ENCODE data around the gene NAA20. TPM values are rescaled to one million over a fixed set of nuclear protein-coding genes. Genes with fewer than 3 reads are reported as not detected.

The NAA20 gene
- total and polyA plus RNA-seq, 2 of the 4 experiments (the other 2 are of a cell fraction): 35.7 to 58.8 TPM

DNA sequence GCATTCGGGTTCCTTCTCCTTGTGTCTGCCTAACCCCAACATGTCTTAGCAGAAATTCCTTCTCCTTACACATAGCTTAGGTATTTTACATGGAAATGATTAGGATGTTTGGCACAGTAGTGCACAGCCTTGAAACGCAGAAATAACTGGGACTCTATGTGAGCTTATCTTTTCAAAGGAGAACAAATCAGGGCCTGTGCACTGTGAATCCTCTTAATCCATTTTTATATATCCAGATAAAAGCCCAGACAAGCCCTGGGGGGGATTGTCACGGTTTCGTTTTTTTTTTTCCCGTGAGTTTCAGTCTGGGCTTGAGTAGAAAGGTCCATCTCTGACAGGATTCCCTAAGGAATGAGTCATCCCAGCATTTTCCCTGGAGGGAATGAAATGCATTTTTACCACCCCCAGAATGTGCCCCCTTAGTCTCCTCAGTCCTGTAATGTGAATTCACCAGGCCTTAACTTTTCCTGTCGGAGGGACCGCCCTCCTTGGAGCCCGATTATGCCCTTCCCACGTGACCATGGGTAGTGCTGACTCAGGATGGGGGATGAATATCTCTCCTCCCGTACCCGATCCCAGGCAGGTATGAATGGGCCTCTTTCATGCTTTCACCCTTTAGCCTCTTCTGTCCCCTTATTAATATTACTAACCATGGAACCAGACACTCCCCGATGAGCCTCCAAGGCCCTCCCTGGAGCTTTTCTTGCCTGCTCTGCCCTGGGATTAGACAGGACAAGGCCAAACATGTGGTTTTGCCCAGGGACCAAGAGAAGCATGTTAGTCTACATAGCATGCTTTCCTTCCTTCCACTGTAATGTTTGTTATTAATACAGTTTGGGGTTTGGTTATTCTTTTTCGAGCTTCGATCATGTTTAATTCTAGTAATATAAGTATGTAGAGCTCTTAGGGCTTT is 23.9 kb upstream of the NAA20 start:
- peak overlapping the region; percentile 37 to 89 for H4K8ac ChIP-seq (ENCODE audit: low read depth in 2 of 2, low read length in 2 of 2)
- intact Hi-C loops (cut with micrococcal nuclease): loop anchor here (1.0 to 5.0 kb wide), 2 partner anchors 16 to 106 kb away; no protein-coding TSS in a partner anchor
- H2AK9ac ChIP-seq (replicated peaks; ENCODE audit: low read depth, low read length, poor library complexity): peak overlapping the region; percentile 89
- H2BK20ac ChIP-seq (ENCODE audit: low read depth, low read length): peak overlapping the region; percentile 77
- H3K23ac ChIP-seq (ENCODE audit: low read depth, low read length): peak overlapping the region; percentile 92
- dilution Hi-C loops (cut with HindIII; ENCODE audit: low sequenced_read_pairs, unreplicated experiment): no loop called here
- no TSS peak for BruUV-seq (replicated peaks)
- peak overlapping the region; percentile 88 for H4K91ac ChIP-seq (ENCODE audit: insufficient read depth, low read depth, low read length)
- H3K36me3 ChIP-seq (ENCODE audit: control insufficient read depth, insufficient read depth, low read length): peaks cover 32% of the 10 kb centered on the region
- peak overlapping the region; percentile 93 for H3K4ac ChIP-seq (ENCODE audit: low read depth, low read length)
- H3K79me1 ChIP-seq (ENCODE audit: low read depth in 1 of 2, low read length in 2 of 2): peaks cover 22 to 62% of the 10 kb centered on the region in 2 experiments; a peak in 3 of 4 replicates
- no peak overlapping the region for H3K4me3 ChIP-seq (ENCODE audit: insufficient read depth, low read depth, low read length)
- ChIA-PET CTCF (interaction anchor here (0.5 to 1.3 kb wide), 3 partner anchors 16 to 177 kb away, joined by 3 to 6 read pairs (median 3); no protein-coding TSS in a partner anchor), POLR2A (ENCODE audit: unreplicated experiment) (interaction anchor here (0.7 to 2.0 kb wide), 2 partner anchors 15 to 17 kb away, joined by 3 to 10 read pairs; no protein-coding TSS in a partner anchor)
- H4K20me1 ChIP-seq (ENCODE audit: insufficient read depth, low read length): peaks cover 52% of the 10 kb centered on the region
- H2BK120ac ChIP-seq (ENCODE audit: low read depth, low read length): peak overlapping the region; percentile 94
- H2AK5ac ChIP-seq (ENCODE audit: low read depth, low read length): peak overlapping the region; percentile 91
- in situ Hi-C loops (cut with MboI; ENCODE audit: low sequenced_read_pairs): no loop called here
- peak overlapping the region; percentile 99 for H2BK5ac ChIP-seq (ENCODE audit: low read depth, low read length, poor library complexity, severe bottlenecking)
- peaks cover 15% of the 10 kb centered on the region; the same call in 1 of the 2 replicates for H3K9me1 ChIP-seq (ENCODE audit: insufficient read depth, low read length)
- H3K9ac ChIP-seq (ENCODE audit: low read depth, low read length): peak overlapping the region; percentile 51
- H3K9me3 ChIP-seq (ENCODE audit: control insufficient read depth, insufficient read depth, low read length): no peaks in the 10 kb centered on the region
- H3K4me2 ChIP-seq (ENCODE audit: low read depth, low read length): peak overlapping the region; percentile 44
- H4K5ac ChIP-seq (ENCODE audit: low read depth, low read length): peak overlapping the region; percentile 45
- H2BK15ac ChIP-seq (ENCODE audit: low read depth, low read length): peak overlapping the region; percentile 66; the same call in 2 of the 3 replicates
- peak overlapping the region; percentile 91 for H3K56ac ChIP-seq (ENCODE audit: extremely low read depth, insufficient read depth, low read length)
- H3K14ac ChIP-seq (replicated peaks; ENCODE audit: low read depth, low read length): peak overlapping the region; percentile 86
- peaks cover 28% of the 10 kb centered on the region for H3K4me1 ChIP-seq (ENCODE audit: control insufficient read depth, insufficient read depth, low read length)
- no CpG with 5 or more reads among the region's 14 CpGs for WGBS, 2 experiments (ENCODE audit: extremely low coverage in 2 of 2, insufficient read length in 1 of 2)
- peak overlapping the region; percentile 93 for H3K27ac ChIP-seq (ENCODE audit: insufficient read depth, low read length)
- ATAC-seq (ENCODE audit: low read depth): peak; percentile 70
- H3K18ac ChIP-seq (ENCODE audit: low read depth, low read length): peak overlapping the region; percentile 68
- no peaks in the 10 kb centered on the region for H3K27me3 ChIP-seq (ENCODE audit: control insufficient read depth, insufficient read depth, low read length)
- peak overlapping the region; percentile 11 for H2AFZ ChIP-seq (replicated peaks; ENCODE audit: low read length, poor library complexity)
- DNase-seq: peak; percentile 91
- TF ChIP-seq SMC3 (IDR thresholded peaks at IDR 0.05; ENCODE audit: low read depth, low read length) (peak; percentile 15; the same call in 1 of the 2 replicates), MAFK (IDR thresholded peaks at IDR 0.05; ENCODE audit: low read depth, low read length) (peak; percentile 94), RCOR1 (IDR thresholded peaks at IDR 0.05; ENCODE audit: insufficient replicate concordance, low read length) (peak; percentile 23), POLR2A (IDR thresholded peaks at IDR 0.05; ENCODE audit: low read depth, low read length) (no peak), BHLHE40 (IDR thresholded peaks at IDR 0.05; ENCODE audit: low read depth, low read length) (peak; percentile 67), RAD21 (IDR thresholded peaks at IDR 0.05; ENCODE audit: low read length) (no peak), CEBPB (IDR thresholded peaks at IDR 0.05; ENCODE audit: low read depth, low read length) (no peak), RFX5 (IDR thresholded peaks at IDR 0.05; ENCODE audit: low read depth, low read length) (no peak), CHD1 (IDR thresholded peaks at IDR 0.05; ENCODE audit: low read depth, low read length) (no peak), NFE2L2 (IDR thresholded peaks at IDR 0.05; ENCODE audit: low read depth, low read length) (no peak), USF2 (IDR thresholded peaks at IDR 0.05; ENCODE audit: low read depth, low read length) (peak; percentile 92), FOS (IDR thresholded peaks at IDR 0.05; ENCODE audit: low read depth, low read length) (peak; percentile 68), MXI1 (IDR thresholded peaks at IDR 0.05; ENCODE audit: borderline replicate concordance, low read depth, low read length) (peak; percentile 54; the same call in 1 of the 2 replicates), MAZ (IDR thresholded peaks at IDR 0.05; ENCODE audit: borderline replicate concordance, low read depth, low read length) (peak; percentile 36; the same call in 1 of the 2 replicates)
- TF ChIP-seq, protein P1, sequence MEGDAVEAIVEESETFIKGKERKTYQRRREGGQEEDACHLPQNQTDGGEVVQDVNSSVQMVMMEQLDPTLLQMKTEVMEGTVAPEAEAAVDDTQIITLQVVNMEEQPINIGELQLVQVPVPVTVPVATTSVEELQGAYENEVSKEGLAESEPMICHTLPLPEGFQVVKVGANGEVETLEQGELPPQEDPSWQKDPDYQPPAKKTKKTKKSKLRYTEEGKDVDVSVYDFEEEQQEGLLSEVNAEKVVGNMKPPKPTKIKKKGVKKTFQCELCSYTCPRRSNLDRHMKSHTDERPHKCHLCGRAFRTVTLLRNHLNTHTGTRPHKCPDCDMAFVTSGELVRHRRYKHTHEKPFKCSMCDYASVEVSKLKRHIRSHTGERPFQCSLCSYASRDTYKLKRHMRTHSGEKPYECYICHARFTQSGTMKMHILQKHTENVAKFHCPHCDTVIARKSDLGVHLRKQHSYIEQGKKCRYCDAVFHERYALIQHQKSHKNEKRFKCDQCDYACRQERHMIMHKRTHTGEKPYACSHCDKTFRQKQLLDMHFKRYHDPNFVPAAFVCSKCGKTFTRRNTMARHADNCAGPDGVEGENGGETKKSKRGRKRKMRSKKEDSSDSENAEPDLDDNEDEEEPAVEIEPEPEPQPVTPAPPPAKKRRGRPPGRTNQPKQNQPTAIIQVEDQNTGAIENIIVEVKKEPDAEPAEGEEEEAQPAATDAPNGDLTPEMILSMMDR (conservative IDR thresholded peaks at IDR 0.05; ENCODE audit: low read depth, low read length): no peak
